Activated T-cell treated with anti-CD3 and anti-CD28 coated beads, Interleukin-2, amount 50 U/mL, for 4 hours (primary cell): ENCODE results near the gene RAPSN. TPM values are rescaled to one million over a fixed set of nuclear protein-coding genes. Genes with fewer than 3 reads are reported as not detected.

Source experiments
- ATAC-seq, 2 donors: fragments of 200-7000 bp; cut with Tn5 transposase; one replicate each; pipeline ENCODE4 v1.10.0; 2021
- DNase-seq: peaks from one replicate; pipeline ENCODE4 v3.0.0-alpha.2; 2020
- H3K27me3 Mint-ChIP-seq: one replicate; pipeline ENCODE4 v1.8.0; 2021; ENCODE audit warnings: low read depth, mixed read lengths
- H3K36me3 Mint-ChIP-seq: one replicate; pipeline ENCODE4 v1.8.0; 2022; ENCODE audit warnings: mixed read lengths; ENCODE audit not compliant: insufficient read depth
- H3K4me1 Mint-ChIP-seq: one replicate; pipeline ENCODE4 v1.8.0; 2021; ENCODE audit warnings: low read depth, mixed read lengths
- H3K4me3 Mint-ChIP-seq: one replicate; pipeline ENCODE4 v1.8.0; 2021; ENCODE audit warnings: mild to moderate bottlenecking, moderate library complexity, mixed read lengths
- H3K9me3 Mint-ChIP-seq: one replicate; pipeline ENCODE4 v1.8.0; 2021; ENCODE audit warnings: mixed read lengths
- total RNA-seq, 3 donors: library from RNA; stranded (reverse); gene quantifications; one replicate each; pipeline ENCODE4 v1.2.1, GENCODE V29; 2021

The RAPSN gene
- total RNA-seq, 3 donors from 2014 or later = 0.46 to 0.53 (median 0.52) TPM

DNA sequence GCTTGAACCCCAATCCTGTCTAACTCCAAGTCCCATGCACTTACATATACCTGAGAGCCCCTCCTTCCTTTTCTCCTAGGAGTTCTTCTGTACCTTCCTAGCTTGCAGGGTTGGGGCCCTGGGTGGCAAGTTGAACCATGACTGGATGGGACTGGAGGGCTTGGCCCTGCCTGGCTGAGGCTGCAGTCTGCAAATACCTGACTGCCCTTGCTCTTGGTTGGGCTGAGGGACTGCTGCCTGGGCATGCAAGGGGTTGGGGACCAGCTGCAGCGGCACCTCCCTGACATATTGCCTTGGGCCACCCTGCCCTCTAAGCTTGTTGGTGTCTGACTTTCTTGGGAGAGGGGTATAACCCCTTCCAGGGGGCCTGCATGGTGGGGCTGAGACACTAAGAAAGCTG, 50.4 kb downstream of the RAPSN start:
- no peak for ATAC-seq
- Mint-ChIP-seq H3K27me3 (no peaks in the 10 kb centered on the region), H3K36me3 (no peaks in the 10 kb centered on the region), H3K4me3 (no peak overlapping the region), H3K4me1 (peaks cover 46% of the 10 kb centered on the region), H3K9me3 (no peaks in the 10 kb centered on the region)
- no peak for DNase-seq

- no peak for ATAC-seq
- no peaks in the 10 kb centered on the region for H3K36me3 Mint-ChIP-seq
- H3K27me3 Mint-ChIP-seq = no peaks in the 10 kb centered on the region
- H3K4me3 Mint-ChIP-seq = no peak overlapping the region
- no peak for DNase-seq
- peaks cover 49% of the 10 kb centered on the region for H3K4me1 Mint-ChIP-seq
- no peaks in the 10 kb centered on the region for H3K9me3 Mint-ChIP-seq
Measured at GRCh38 chr11:47398011-47398410, 50.9 kb downstream of the RAPSN start.

- ATAC-seq = no peak
- H3K36me3 Mint-ChIP-seq = no peaks in the 10 kb centered on the region
- H3K9me3 Mint-ChIP-seq = no peaks in the 10 kb centered on the region
- H3K4me1 Mint-ChIP-seq = peaks cover 50% of the 10 kb centered on the region
- no peak for DNase-seq
- no peaks in the 10 kb centered on the region for H3K27me3 Mint-ChIP-seq
- no peak overlapping the region for H3K4me3 Mint-ChIP-seq
Measured at GRCh38 chr11:47396049-47396320, 53.0 kb downstream of the RAPSN start.

- H3K27me3 Mint-ChIP-seq = no peaks in the 10 kb centered on the region
- no peaks in the 10 kb centered on the region for H3K36me3 Mint-ChIP-seq
- no peak for DNase-seq
- no peaks in the 10 kb centered on the region for H3K9me3 Mint-ChIP-seq
- ATAC-seq = no peak
- peaks cover 46% of the 10 kb centered on the region for H3K4me1 Mint-ChIP-seq
- peak overlapping the region; percentile 59 for H3K4me3 Mint-ChIP-seq
Measured at GRCh38 chr11:47395223-47396048, 53.5 kb downstream of the RAPSN start.

DNA sequence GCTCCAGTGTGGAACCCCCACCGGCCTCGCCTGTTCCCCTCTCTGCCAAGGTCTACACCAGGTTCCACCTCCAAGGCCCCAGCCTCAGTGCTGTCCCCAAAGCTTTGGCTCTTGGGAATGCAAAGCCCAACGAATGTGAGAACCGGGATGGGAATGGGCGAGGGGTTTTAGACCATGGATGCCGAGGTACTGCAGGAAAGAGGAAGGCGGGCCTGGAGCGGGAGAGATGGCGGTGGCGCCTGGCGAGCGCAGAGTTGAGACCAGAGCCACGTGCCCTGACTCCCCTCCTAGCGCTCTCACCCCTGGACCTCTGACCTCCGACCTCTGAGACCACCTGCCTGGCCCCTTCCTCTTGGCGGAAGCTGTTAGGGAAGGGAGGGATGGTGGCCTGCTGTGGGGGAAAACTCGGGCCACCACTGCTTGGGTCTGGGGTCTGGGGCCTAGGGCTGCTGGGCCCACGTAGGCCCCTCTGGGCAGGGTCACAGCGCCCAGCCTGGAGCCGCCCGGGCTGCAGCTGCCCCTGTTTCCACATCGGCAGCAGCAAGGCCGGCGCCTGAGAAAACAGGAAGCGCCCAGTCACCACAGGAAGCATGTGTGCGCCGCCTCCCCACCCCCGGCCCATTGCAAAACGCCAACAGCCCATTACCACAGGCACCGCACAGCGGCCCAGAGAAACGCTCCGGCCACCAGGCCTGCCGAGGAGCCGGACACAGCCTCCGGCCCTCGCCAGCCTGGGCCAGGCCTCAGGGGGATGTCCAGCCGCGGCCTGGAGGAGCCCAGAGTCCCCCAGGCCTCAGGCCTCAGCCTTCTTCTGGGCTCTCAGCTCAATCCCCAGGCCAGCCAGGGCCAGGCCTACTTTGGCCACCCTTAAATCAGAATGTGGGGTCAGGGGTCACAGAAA, 54.4 kb downstream of the RAPSN start:
- H3K36me3 Mint-ChIP-seq = no peaks in the 10 kb centered on the region
- peaks cover 49% of the 10 kb centered on the region for H3K4me1 Mint-ChIP-seq
- ATAC-seq = peak; percentile 83 to 89
- H3K4me3 Mint-ChIP-seq = peak overlapping the region; percentile 59
- peak; percentile 50 for DNase-seq
- no peaks in the 10 kb centered on the region for H3K9me3 Mint-ChIP-seq
- H3K27me3 Mint-ChIP-seq = no peaks in the 10 kb centered on the region

GRCh38 chr11:47394050-47394321, 55.0 kb downstream of the RAPSN start:
- Mint-ChIP-seq H3K9me3 (no peaks in the 10 kb centered on the region), H3K36me3 (no peaks in the 10 kb centered on the region), H3K27me3 (no peaks in the 10 kb centered on the region), H3K4me3 (peak overlapping the region; percentile 35), H3K4me1 (peaks cover 51% of the 10 kb centered on the region)
- ATAC-seq = no peak
- DNase-seq = no peak

- Mint-ChIP-seq H3K27me3 (no peaks in the 10 kb centered on the region), H3K4me3 (peak overlapping the region; percentile 35), H3K36me3 (no peaks in the 10 kb centered on the region), H3K9me3 (no peaks in the 10 kb centered on the region), H3K4me1 (peaks cover 50% of the 10 kb centered on the region)
- ATAC-seq (no peak), DNase-seq (no peak)
Measured at GRCh38 chr11:47393163-47394049, 55.5 kb downstream of the RAPSN start.

DNA sequence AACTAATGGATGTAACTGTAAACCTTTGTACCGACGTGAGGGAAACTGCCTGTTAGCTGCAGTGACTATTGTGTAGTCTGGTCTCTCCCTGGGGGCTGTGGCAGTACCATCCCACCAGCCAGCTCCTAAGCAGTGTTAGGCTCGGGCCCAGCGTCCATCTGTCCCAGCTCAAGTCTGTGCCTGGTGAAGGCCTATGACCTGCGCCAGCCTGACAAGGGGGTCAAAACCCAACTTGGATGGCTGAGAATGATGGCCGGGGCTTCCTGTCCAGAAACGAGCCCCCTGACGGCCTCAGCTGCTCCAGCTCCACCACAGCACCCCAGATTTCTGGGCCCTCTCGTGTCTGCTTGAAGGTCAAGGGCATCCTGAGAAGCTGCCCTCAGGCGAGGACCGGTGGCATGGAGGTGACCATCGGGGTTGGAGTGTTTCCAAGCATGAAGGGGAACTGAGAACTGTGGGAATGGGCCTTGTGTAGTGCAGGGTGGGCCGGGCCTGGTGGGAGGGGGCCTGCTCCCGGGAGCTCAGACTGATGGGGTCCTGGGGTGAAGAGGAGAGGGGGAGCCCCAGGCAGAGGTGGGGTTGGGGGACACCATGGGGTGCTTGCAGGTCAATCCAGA, 56.3 kb downstream of the RAPSN start:
- H3K4me1 Mint-ChIP-seq = peaks cover 47% of the 10 kb centered on the region
- no peaks in the 10 kb centered on the region for H3K9me3 Mint-ChIP-seq
- H3K36me3 Mint-ChIP-seq = no peaks in the 10 kb centered on the region
- ATAC-seq (no peak), DNase-seq (no peak)
- no peak overlapping the region for H3K4me3 Mint-ChIP-seq
- H3K27me3 Mint-ChIP-seq = no peaks in the 10 kb centered on the region

DNA sequence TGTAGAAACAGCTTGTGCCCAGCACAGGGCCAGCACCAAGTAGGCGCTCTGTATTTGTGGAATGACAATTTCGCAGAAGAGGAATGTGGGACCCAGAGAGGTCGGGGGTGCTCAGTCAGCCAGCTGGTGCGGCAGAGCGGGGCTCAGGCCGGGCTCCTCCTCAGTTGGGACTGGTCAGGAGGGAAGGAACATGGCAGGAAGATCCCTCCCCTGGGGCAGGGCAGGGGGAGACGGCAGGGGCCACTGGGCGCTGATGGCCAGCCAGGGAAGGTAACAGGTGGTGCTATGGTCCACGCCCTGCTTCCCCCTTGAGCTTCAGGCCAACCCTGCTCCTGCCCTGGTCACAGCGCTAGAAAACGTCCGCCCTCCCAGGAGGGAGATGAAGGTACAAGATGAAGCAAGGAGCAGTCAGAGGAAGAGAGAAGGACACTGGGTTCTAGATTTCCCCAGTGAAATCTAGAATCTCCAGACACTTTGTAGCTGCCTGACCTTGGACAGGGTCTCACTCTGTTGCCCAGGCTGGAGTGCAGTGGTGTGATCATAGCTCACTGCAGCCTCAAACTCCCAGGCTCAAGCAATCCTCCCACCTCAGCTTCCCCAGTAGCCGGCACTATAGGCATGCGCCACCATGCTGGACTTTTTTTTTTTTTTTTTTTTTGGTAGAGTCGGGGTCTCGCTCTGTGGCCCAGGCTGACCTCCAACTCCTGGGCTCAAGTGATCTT, 57.1 kb downstream of the RAPSN start:
- Mint-ChIP-seq H3K4me1 (peaks cover 45% of the 10 kb centered on the region), H3K27me3 (no peaks in the 10 kb centered on the region), H3K36me3 (no peaks in the 10 kb centered on the region), H3K9me3 (no peaks in the 10 kb centered on the region), H3K4me3 (no peak overlapping the region)
- ATAC-seq = no peak
- no peak for DNase-seq

DNA sequence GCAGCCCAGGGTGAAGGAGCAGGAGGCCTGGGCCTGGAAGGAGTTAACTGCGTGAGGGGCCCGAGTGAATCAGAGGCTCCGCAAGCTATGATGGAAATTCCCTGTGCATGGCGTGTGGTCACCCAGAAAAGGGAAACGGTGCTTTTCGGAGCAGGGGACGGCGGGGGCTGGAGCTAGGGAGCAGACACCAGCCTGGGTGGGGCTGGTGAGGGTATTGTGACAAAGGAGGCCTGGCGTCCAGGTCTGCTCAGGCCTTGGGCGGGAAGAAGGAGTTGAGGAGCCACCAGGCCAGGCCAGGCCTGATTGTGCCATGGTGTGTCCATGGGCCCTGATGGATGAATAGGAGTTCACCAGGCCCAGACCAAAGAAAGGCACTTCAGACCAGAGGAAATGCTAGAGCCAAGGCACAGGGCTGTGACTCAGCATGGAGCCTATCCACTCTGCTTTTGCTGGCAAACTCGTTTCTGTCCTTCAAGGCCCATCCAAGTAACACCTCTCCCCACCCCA, 57.8 kb downstream of the RAPSN start:
- Mint-ChIP-seq H3K4me3 (no peak overlapping the region), H3K27me3 (no peaks in the 10 kb centered on the region), H3K9me3 (no peaks in the 10 kb centered on the region), H3K4me1 (peaks cover 45% of the 10 kb centered on the region), H3K36me3 (no peaks in the 10 kb centered on the region)
- no peak for ATAC-seq
- DNase-seq = no peak

DNA sequence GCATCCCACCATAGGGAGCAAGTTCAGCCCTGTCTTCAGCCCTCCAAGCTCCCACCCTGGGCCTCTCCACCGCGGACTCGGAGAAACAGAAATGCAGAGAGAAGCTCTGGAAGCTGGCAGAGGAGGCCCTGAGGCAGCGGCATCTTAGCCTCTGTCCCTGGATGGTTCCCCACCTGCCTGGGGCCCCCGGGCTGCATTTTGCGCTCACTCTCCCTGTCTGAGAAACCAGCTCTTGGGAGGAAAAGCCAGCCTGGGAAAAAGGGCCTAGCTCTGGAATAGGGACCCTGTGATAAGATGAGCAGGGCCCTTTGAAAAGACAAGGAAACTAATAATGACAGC, 58.5 kb downstream of the RAPSN start:
- H3K27me3 Mint-ChIP-seq = no peaks in the 10 kb centered on the region
- H3K9me3 Mint-ChIP-seq = no peaks in the 10 kb centered on the region
- DNase-seq (no peak), ATAC-seq (no peak)
- peaks cover 37% of the 10 kb centered on the region for H3K4me1 Mint-ChIP-seq
- H3K36me3 Mint-ChIP-seq = no peaks in the 10 kb centered on the region
- H3K4me3 Mint-ChIP-seq = no peak overlapping the region

DNA sequence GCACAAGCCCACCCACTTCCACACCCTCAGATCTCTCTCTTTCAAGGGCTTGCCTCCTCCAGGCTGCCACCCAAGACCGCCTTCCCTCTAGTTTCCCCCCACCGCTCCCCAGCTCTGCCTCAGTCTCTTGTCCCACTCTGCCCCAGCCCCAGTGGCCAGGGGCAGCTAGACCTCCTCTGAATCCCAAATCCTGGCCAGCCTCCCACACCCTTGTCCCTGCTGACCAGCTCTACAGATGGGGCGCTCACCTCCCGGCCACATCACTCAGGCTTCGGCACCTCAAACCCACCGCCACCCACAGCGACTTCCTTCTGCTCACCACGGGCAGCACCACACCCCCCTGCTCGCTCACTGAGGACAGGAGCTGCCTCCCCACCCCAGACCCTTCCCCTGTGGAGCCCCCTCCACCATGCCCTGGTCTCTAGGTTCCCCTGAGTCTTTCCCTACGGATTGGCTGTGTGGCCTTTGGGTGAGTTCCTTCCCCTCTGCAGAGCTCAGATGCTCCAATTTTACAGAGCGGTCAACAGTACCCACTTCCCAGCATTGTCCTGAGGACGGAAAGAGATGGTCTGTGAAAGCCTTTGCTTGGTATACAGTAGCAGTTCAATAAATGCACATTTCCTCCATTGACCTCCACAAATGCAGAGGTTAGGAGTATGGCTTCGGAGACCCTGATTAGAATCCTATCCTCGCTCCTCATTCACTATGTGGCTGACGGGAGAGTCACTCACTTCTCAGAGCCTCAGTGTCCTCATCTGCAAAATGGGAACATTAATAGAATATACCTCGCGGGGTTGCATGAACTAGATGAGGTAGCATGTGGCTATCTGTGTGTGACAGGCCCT, 59.1 kb downstream of the RAPSN start:
- H3K4me3 Mint-ChIP-seq = no peak overlapping the region
- H3K36me3 Mint-ChIP-seq = no peaks in the 10 kb centered on the region
- H3K27me3 Mint-ChIP-seq = no peaks in the 10 kb centered on the region
- peaks cover 33% of the 10 kb centered on the region for H3K4me1 Mint-ChIP-seq
- ATAC-seq (no peak), DNase-seq (no peak)
- no peaks in the 10 kb centered on the region for H3K9me3 Mint-ChIP-seq
